GM18498 (cell line): ENCODE data around the gene IER5.
"Not testable (repeated sequence)": the region's sequence is repeated elsewhere in the genome, so short reads cannot be mapped to it uniquely, and the experiment has no call there.

Experiments
- ATAC-seq: cut with Tn5 transposase; IDR thresholded peaks from one replicate; pipeline ENCODE4 v1.9.1; 2021; ENCODE audit warnings: mild to moderate bottlenecking, moderate library complexity; ENCODE audit not compliant: unreplicated experiment

The IER5 gene

GRCh38 chr1:181088079-181089016, at the start of gene IER5:
Gene IER5, plus strand, starts transcription at chr1:181088700. Its CDS starts 203 bp downstream, at chr1:181088903.
- peak; percentile 77 for ATAC-seq

GRCh38 chr1:181040284-181040865, 48.1 kb upstream of the IER5 start:
- no peak for ATAC-seq

- no peak for ATAC-seq
These were observed 45.2 kb upstream of the IER5 start for GRCh38 chr1:181043025-181043888.

- ATAC-seq: peak; percentile 84
These were observed 44.0 kb upstream of the IER5 start for GRCh38 chr1:181044449-181044966.

- not testable (repeated sequence) for ATAC-seq
These were observed 42.6 kb upstream of the IER5 start for GRCh38 chr1:181045946-181046345.

- ATAC-seq: no peak
These were observed 39.1 kb upstream of the IER5 start for GRCh38 chr1:181049378-181049777.

- ATAC-seq: no peak
These were observed 37.6 kb upstream of the IER5 start for GRCh38 chr1:181050922-181051321.

- ATAC-seq: no peak
These were observed 31.9 kb upstream of the IER5 start for GRCh38 chr1:181056560-181056959.

GRCh38 chr1:181057079-181057478, 31.4 kb upstream of the IER5 start:
- no peak for ATAC-seq

GRCh38 chr1:181059435-181059834, 29.1 kb upstream of the IER5 start:
- ATAC-seq: no peak

GRCh38 chr1:181060066-181060465, 28.4 kb upstream of the IER5 start:
- no peak for ATAC-seq

GRCh38 chr1:181060947-181061346, 27.6 kb upstream of the IER5 start:
- not testable (repeated sequence) for ATAC-seq

GRCh38 chr1:181061487-181061886, 27.0 kb upstream of the IER5 start:
- no peak for ATAC-seq

- peak; percentile 90 for ATAC-seq
These were observed 26.3 kb upstream of the IER5 start for GRCh38 chr1:181061891-181062835.

GRCh38 chr1:181062836-181063428, 25.6 kb upstream of the IER5 start:
- peak; percentile 66 for ATAC-seq

- no peak for ATAC-seq
These were observed 24.4 kb upstream of the IER5 start for GRCh38 chr1:181064011-181064623.

- ATAC-seq: no peak
These were observed 23.8 kb upstream of the IER5 start for GRCh38 chr1:181064702-181065101.

- no peak for ATAC-seq
These were observed 14.9 kb upstream of the IER5 start for GRCh38 chr1:181073638-181074037.

- ATAC-seq: no peak
These were observed 12.6 kb upstream of the IER5 start for GRCh38 chr1:181075766-181076350.
